GM19238 (cell line): Measurements from ENCODE around the gene HTR6.

ENCODE experiments used
- DNase-seq: peaks from one replicate; pipeline ENCODE4 v3.0.0; 2011; ENCODE audit warnings: low spot score; ENCODE audit not compliant: insufficient read length

The HTR6 gene

GRCh38 chr1:19720174-19720573 lies 55.5 kb downstream of the HTR6 start:
- no peak for DNase-seq

DNA sequence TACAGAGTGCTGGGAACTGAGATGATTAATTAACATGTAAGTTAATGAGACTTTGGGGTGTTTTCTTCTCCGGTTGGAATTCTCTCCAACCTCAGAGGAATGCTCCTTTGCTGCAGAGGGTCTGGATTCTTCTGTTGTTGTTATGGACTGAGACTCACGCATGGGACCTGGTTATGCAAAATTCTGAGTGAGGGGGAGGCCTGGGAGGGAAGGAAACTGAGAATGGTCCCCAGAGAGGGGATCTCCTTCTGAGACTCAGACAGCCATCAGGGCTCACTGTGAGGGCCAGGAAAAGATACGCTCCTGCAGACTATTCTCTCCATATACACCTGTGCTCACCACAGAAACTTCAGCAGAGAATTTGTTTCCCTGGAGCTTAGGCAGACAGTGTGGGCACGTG lies 56.3 kb downstream of the HTR6 start:
- no peak for DNase-seq

DNA sequence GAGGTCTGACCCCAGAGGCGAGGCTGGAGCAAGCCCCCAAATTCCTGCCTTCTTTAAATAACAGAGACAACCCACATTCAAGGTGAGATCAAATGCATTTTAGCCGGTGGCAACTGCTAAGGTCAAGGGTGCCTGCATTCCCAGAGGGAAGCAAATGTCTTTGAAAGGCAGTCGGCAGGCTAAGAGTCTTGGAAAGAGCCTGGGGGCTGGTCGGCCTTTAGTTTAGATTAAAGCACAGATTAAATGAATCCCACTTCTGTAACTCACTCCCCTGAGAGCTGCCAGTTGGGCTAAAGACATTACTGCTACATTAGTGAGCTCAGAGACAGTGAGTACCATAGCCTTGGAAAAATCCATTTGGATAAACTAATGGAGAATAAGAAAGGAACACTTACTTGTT lies 59.2 kb downstream of the HTR6 start:
- DNase-seq = no peak

- no peak for DNase-seq
These were observed 60.9 kb downstream of the HTR6 start for GRCh38 chr1:19725606-19726005.

DNA sequence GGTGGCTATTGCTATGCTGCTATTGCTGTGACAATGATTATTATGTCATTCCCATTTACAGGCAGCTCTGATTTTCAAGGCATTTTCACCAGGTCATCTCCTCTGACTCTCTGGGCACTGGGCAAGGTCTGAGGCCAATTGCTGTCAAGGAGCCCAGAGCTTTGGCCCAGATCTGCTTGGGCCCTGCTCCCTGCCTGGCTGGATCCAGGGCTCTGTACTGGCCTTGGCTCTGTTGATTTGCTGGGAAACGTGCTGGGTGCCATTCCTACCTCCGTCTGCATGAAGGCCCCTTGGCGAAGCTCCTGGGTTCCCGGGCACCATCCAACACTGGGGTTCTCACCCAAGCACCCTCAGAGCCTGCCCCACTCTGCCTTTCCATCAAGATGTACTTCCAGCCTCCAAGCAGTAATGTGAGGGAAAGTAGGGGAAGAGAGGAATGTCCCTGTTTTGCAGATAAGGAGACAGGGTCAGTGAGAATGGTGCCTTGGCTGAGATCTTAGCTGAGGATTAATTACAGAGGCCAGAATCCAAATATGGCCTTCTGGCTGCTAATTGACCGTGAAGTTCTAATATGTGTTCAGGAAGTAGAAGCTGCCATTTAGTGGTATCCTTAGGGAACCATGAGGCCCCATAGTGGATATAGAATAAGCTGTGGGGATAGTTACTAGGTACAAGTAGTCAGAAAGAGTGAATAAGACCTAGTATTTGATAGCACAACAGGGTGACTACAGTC lies 63.9 kb downstream of the HTR6 start:
- DNase-seq = no peak

GRCh38 chr1:19730232-19730631 lies 65.6 kb downstream of the HTR6 start:
- DNase-seq = no peak
